NCI-H1436 (cell line): ENCODE data around the gene ENTREP3.
A peak's percentile ranks its signal among the peaks of the same experiment; 100 is the strongest.
"Not testable (repeated sequence)": the region's sequence is repeated elsewhere in the genome, so short reads cannot be mapped to it uniquely, and the experiment has no call there.

Experiments used
- DNase-seq: peaks from one replicate; lab custom pipeline; 2025; lab: John Stamatoyannopoulos, UW

Gene ENTREP3

DNA sequence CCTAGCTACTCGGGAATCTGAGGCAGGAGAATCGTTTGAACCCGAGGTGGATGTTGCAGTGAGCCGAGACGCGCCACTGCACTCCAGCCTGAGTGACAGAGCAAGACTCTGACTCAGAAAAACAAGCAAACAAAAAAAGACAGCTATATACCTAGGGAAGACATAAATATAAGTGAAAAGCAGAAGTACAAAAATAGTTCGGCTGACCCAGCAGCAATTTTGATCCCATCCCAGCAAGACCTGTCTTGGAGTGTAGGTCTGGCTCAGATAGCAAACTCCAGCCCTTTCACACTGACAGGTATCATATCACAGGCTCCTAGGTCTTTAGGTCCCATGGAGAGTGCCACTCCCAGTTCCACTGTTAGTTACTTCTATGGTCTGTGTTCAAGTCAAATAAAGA, 32.2 kb downstream of the ENTREP3 start:
- no peak for DNase-seq

DNA sequence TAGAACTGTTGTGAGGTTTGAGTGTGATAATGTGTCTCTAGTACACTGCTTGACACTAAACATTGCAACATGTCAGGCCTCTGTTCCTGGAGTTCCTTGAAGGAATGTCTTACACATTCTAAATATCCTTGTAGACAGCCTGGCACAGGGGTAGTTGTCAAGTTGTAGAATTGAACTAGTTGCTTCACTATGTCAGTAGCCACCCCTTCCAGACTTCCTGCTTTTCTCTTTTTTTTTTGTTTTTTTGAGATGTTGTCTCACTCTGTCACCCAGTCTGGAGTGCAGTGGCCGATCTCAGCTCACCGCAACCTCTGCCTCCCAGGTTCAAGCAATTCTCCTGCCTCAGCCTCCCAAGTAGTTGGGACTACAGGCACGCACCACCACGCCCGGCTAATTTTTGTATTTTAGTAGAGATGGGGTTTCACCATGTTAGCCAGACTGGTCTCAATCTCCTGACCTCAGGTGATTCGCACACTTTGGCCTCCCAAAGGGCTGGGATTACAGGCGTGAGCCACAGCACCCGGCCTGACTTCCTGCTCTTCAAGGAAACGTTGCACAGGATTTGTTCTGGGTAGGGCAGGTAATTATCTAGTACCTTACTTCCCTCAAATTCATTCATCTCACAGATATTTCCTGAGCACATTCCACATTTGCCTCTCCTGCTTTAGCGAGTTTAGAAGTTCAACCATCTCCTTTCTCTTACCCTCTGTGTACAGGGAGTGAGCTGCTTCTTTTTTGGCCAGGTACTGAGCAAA, 34.9 kb downstream of the ENTREP3 start:
- not testable (repeated sequence) for DNase-seq

- DNase-seq, result no peak
These were observed 35.7 kb downstream of the ENTREP3 start for GRCh38 chr1:155219592-155220031.

DNA sequence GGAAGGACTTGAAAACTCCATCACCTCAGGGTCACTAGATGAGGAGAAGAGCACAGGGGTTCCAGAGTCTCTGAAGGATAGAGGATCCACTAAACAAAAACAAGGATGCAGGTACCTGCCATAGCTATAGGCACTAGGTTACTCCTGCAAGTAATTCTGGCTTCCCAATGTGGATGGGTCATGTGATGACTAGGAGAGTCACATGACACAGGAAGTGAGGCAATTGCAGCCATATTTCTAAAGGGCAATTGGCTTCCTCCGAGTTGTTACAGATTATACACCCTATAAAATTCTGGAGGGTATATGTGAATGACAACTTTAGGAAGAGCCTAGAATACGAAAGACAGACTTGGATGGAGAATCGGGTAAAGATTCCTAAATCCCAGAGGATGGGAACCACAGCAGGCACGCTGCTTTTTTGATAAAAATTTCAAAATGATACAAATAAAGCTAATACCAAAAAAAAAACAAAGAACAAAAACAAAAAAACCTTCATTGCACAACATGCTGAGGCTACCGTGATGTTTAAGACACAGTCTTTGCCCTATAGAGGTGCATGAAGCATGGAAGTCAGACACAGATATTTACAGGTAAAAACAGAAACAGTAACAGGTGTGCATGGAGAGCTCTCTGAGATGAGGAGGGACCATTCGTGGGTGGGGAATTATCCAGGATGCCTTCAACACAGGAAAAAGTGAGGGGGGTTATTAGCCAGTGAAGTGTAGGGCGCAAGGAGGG, 36.3 kb downstream of the ENTREP3 start:
- peak; percentile 7 for DNase-seq

GRCh38 chr1:155214702-155215101, 40.6 kb downstream of the ENTREP3 start:
- not testable (repeated sequence) for DNase-seq

- DNase-seq, result not testable (repeated sequence)
These were observed 43.2 kb downstream of the ENTREP3 start for GRCh38 chr1:155212051-155212440.

- not testable (repeated sequence) for DNase-seq
These were observed 43.8 kb downstream of the ENTREP3 start for GRCh38 chr1:155211381-155212050.

GRCh38 chr1:155210314-155211104, 44.8 kb downstream of the ENTREP3 start:
- DNase-seq, result no peak

- DNase-seq, result no peak
These were observed 46.0 kb downstream of the ENTREP3 start for GRCh38 chr1:155209312-155209721.

DNA sequence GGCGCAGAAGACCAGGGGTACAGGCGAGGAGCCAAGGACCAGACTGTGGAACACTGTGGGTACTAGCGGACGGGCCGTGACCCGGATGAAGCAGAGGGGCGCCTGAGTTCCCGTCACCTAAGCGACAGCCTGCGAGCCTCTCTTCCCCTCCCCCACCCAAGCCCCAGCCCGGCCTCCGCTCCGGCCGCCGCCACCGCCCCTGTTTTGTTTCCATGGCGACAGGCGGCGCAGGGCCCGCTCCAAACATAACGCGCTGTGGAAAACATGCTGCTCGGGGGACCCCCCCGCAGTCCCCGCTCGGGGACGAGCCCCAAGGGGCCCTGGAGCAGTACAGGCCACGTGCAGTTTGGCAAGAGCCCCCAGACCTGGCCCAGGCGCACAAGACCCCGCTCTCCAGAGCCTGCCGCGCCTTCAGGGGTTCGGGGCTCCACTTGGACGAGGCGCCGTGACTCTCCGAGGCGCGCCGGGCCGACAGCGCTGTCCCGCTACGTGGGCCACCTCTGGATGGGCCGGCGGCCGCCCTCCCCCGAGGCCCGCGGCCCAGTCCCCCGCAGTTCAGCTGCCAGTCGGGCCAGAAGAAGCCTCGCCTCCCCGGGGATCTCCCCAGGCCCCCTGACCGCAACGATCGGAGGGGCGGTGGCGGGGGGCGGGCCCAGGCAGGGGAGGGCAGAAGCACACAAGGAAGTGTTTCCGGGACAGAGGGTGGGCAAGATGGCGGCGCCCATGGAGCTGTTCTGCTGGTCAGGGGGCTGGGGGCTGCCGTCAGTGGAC, 46.6 kb downstream of the ENTREP3 start, which contains the start of gene MTX1:
MTX1 (plus strand) TSS at position 155 of the 771 bp plus-strand sequence; CDS start at position 265, 110 bp downstream.
- DNase-seq, result peak; percentile 74

GRCh38 chr1:155207806-155208540, 47.3 kb downstream of the ENTREP3 start, which contains the start of gene THBS3:
THBS3 (minus strand) TSS chr1:155207897; CDS start chr1:155207876, 21 bp downstream.
- peak; percentile 70 for DNase-seq

DNA sequence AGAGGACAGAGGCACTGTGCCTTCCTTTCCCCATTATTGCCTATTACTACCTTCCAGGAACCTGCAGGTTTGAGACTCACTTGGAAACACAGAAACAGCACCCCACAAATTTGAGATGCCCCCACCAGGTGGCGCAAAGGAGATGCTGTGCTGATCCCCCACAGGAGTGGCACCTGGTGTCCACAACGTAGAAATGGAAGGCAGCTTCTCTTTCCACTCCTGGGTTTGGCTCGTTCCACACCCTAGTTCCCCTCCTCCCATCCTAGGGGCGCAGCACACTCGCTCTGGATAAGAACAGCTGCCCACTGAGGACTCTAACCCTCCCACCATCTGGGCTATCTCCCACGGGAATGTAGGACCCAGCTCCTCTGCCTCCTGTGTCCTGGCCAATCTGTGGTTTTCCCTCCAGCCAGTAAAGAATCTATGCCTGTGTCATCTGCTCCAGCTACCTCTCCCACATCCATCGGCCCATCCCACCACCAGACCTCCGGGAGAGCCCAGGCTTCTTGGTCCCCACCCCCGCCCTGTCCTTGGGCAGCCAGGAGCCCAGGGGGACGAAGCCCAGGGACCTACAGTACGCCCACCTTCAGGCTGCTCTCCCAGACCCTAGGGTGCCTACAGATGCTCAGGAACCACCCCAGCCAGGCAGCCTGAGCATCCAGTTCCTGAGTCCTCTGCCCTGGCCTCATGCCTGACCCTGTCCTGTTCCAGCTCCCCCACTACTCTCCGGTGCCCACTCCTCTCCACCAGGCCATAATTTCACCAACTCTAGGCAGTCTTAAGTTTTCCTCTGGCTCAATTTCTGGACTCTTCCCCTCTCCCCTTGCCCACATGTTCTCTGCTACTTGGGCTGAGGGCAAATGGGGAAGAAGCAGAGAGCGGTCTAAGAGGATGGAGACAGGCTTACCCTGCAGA, 48.1 kb downstream of the ENTREP3 start:
- DNase-seq, result peak; percentile 77

- no peak for DNase-seq
These were observed 49.2 kb downstream of the ENTREP3 start for GRCh38 chr1:155205969-155206593.

- DNase-seq, result no peak
These were observed 50.2 kb downstream of the ENTREP3 start for GRCh38 chr1:155205035-155205434.

DNA sequence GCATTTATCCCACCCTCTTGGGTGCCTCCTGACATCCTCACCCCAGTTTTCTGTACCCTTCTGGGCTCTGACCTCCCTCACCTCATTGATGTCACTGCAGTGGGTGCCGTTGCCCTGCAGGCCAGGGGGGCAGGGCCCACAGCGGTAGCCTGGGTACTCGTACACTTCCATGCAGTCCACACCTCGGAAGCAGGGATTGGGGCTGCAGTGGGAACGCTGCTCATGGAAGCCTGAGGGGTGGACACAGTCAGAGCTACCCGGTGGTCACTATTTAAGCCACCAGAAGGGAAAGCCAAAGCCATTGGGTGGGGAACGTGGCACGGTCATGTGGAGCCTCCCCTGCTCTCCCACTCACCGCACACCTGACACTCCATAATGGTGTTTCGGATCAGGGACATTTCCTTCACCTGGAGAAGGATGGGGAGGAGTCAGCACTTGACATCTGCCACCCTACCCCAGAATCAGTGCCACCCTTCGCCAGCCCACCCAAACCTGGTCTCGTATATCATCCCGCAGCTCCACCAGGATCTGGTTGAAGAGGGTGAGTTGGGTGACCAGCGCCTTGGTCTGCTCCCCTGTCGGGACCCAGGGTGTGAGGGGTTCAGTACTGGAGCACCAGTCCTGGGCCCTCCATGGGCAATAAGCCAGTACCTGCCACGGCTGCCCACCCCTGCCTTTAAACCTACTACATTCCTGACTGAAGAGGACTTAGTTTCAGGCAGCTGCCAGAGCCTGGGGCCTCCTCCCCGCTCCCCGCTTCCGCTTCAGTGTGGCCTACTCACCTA, 52.4 kb downstream of the ENTREP3 start:
- DNase-seq, result no peak

- DNase-seq, result no peak
These were observed 53.1 kb downstream of the ENTREP3 start for GRCh38 chr1:155202198-155202597.

- no peak for DNase-seq
These were observed 54.4 kb downstream of the ENTREP3 start for GRCh38 chr1:155200920-155201319.

- DNase-seq, result no peak
These were observed 55.5 kb downstream of the ENTREP3 start for GRCh38 chr1:155199792-155200191.
